ENCODE results near the gene GALR2.

GALR2 gene

DNA sequence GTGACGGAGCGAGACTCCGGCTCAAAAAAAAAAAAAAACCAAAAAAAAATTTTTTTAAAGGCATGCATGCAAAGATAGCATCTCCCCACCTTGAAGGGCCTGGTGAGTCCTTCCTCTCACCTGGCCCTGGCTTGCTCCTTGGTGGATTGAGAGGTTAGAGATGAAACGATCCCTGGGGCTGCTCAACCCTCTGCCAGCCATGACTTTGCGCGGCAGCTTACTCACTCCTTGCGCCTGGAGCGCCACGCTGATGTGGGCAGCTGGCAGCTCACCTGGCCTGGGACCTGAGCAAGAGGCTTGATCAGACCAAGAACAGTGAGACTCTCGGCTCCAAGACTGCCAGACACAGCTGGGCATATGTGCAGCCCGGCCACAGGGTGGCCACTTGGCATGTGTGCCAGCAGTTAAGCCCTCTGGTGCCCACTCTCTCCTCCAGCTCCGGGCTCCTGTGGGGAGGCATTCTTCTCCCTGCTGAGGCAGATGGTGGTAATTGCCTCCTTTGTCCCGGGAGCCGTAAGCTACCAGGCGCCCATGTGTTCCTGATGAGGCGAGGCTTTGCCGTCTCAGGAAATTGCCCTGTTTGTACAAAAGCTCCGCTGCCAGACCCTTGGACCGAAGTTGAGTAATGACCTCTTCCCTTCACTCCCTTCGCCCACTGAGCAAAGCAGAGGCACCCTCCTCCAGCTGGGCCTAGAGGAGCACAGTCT is 42.4 kb upstream of the GALR2 start:
- H3K4me1 ChIP-seq (ENCODE audit: control insufficient read depth in 1 of 2, insufficient read depth in 1 of 2, low read depth in 1 of 2, low read length in 1 of 2): no peaks in the 10 kb centered on the region
- H3K36me3 ChIP-seq: no peaks in the 10 kb centered on the region
- H3K9me3 ChIP-seq: no peaks in the 10 kb centered on the region
- peaks cover 44% of the 10 kb centered on the region for H3K27me3 ChIP-seq
- H3K4me3 ChIP-seq (ENCODE audit: low read depth in 1 of 2, low read length in 1 of 2): no peak overlapping the region
- H3K27ac ChIP-seq: no peak overlapping the region
- TF ChIP-seq, protein P1, sequence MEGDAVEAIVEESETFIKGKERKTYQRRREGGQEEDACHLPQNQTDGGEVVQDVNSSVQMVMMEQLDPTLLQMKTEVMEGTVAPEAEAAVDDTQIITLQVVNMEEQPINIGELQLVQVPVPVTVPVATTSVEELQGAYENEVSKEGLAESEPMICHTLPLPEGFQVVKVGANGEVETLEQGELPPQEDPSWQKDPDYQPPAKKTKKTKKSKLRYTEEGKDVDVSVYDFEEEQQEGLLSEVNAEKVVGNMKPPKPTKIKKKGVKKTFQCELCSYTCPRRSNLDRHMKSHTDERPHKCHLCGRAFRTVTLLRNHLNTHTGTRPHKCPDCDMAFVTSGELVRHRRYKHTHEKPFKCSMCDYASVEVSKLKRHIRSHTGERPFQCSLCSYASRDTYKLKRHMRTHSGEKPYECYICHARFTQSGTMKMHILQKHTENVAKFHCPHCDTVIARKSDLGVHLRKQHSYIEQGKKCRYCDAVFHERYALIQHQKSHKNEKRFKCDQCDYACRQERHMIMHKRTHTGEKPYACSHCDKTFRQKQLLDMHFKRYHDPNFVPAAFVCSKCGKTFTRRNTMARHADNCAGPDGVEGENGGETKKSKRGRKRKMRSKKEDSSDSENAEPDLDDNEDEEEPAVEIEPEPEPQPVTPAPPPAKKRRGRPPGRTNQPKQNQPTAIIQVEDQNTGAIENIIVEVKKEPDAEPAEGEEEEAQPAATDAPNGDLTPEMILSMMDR (IDR thresholded peaks at IDR 0.05): no peak

GRCh38 chr17:76032780-76033108 is 41.8 kb upstream of the GALR2 start:
- no peaks in the 10 kb centered on the region for H3K4me1 ChIP-seq (ENCODE audit: control insufficient read depth in 1 of 2, insufficient read depth in 1 of 2, low read depth in 1 of 2, low read length in 1 of 2)
- no peaks in the 10 kb centered on the region for H3K9me3 ChIP-seq
- no peak overlapping the region for H3K27ac ChIP-seq
- no peak overlapping the region for H3K4me3 ChIP-seq (ENCODE audit: low read depth in 1 of 2, low read length in 1 of 2)
- peaks cover 38% of the 10 kb centered on the region for H3K27me3 ChIP-seq
- TF ChIP-seq, protein P1 (IDR thresholded peaks at IDR 0.05): no peak
- peaks cover 2% of the 10 kb centered on the region for H3K36me3 ChIP-seq

DNA sequence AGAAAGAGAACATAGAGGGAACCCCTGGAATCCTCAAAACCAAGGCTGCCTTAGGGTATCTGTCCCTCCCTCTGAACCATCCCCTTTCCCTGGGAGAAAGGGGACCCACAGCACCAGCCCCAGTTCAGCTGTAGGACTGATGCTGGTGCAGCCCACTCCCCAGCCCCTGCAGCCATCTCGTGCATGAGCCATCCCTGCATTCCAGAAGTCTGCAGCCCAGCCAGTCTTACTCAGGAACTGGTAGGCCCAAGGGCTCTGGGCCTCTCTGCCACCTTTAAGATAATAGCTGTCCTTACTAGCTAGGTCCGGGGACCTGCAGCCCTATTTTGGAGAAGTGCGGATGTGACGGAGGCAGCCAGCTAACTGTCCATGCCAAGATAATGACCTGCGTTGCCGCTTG is 41.4 kb upstream of the GALR2 start:
- Histone ChIP-seq H3K27ac (no peak overlapping the region), H3K27me3 (peaks cover 34% of the 10 kb centered on the region), H3K4me3 (ENCODE audit: low read depth in 1 of 2, low read length in 1 of 2) (no peak overlapping the region), H3K36me3 (peaks cover 6% of the 10 kb centered on the region), H3K4me1 (ENCODE audit: control insufficient read depth in 1 of 2, insufficient read depth in 1 of 2, low read depth in 1 of 2, low read length in 1 of 2) (no peaks in the 10 kb centered on the region), H3K9me3 (no peaks in the 10 kb centered on the region)
- TF ChIP-seq, protein P1 (IDR thresholded peaks at IDR 0.05): no peak

DNA sequence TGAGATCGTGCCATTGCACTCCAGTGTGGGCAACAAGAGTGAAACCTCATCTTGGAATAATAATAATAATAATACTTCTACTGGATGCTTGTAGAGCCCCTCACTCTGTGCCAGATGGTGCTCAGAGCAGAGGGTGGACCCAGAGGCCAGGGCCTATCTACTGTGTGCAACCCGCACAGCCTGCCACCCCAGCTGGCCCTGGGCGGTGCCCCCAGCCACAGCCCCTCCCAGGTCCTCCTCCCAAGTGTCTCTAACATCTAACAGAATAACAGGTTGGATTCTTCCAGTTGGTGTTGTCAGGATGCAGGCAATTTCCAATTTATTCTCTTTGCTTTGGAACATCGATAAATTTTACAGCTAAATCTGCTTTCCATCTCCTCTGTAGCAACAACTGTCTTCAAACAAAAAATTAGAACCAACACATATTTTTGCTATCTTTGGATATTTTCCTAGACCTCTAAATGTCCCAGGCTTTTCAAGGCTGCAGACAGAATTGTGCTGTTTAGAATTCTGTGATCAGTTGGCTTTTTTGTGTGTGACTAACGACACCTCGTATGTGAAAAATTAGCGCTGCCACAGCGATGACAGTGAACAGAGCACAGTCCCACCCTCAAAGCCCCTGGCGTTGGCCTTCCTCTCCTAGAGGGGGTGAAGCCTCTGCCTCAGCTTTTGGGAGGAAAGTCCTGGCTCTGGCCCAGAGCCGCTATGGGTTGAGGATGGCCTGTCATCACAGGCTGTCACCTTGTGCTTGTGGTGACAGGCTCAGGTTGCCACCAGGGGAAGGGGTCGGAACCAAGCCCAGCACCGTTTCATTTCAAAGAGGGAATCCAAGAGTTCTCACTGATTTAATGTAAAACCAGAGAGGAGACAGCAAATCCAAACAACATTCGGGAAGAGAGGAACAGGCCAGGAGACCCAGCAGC is 39.9 kb upstream of the GALR2 start:
- Histone ChIP-seq H3K27ac (no peak overlapping the region), H3K36me3 (peaks cover 21% of the 10 kb centered on the region), H3K4me1 (ENCODE audit: control insufficient read depth in 1 of 2, insufficient read depth in 1 of 2, low read depth in 1 of 2, low read length in 1 of 2) (no peaks in the 10 kb centered on the region), H3K27me3 (peaks cover 19% of the 10 kb centered on the region), H3K9me3 (no peaks in the 10 kb centered on the region), H3K4me3 (ENCODE audit: low read depth in 1 of 2, low read length in 1 of 2) (no peak overlapping the region)
- TF ChIP-seq, protein P1 (IDR thresholded peaks at IDR 0.05): no peak

GRCh38 chr17:76036497-76037261 is 37.9 kb upstream of the GALR2 start:
- Histone ChIP-seq H3K27me3 (peaks cover 10% of the 10 kb centered on the region), H3K4me3 (ENCODE audit: low read depth in 1 of 2, low read length in 1 of 2) (no peak overlapping the region), H3K36me3 (peaks cover 41% of the 10 kb centered on the region), H3K27ac (no peak overlapping the region), H3K9me3 (no peaks in the 10 kb centered on the region), H3K4me1 (ENCODE audit: control insufficient read depth in 1 of 2, insufficient read depth in 1 of 2, low read depth in 1 of 2, low read length in 1 of 2) (no peaks in the 10 kb centered on the region)
- TF ChIP-seq, protein P1 (IDR thresholded peaks at IDR 0.05): no peak

All from neutrophil (primary cell).